BLaER1 treated with 17β-estradiol and CSF1 and Interleukin-3, amounts not matched to agents 10 nM and 100 nM (cell line): ENCODE data around the gene COPS2.

Experiments used
- H3K27ac ChIP-seq, 11 experiments: shearing (Covaris generic); formaldehyde crosslinking; 2 replicates each; pipeline ENCODE4 v1.8.1; 2022
- H3K27me3 ChIP-seq, 11 experiments: shearing (Covaris generic); formaldehyde crosslinking; 2 replicates each; pipeline ENCODE4 v1.8.1; 2022
- H3K36me3 ChIP-seq, 11 experiments: shearing (Covaris generic); formaldehyde crosslinking; 2 replicates each; pipeline ENCODE4 v1.8.1; 2022
- H3K4me1 ChIP-seq, 10 experiments: shearing (Covaris generic); formaldehyde crosslinking; 2 replicates each; pipeline ENCODE4 v1.8.1; 2022
- H3K4me2 ChIP-seq, 11 experiments: shearing (Covaris generic); formaldehyde crosslinking; 2 replicates each; pipeline ENCODE4 v1.8.1; 2022
- H3K4me3 ChIP-seq, 10 experiments: shearing (Covaris generic); formaldehyde crosslinking; 2 replicates each; pipeline ENCODE4 v1.8.1; 2022
- H3K9ac ChIP-seq, 11 experiments: shearing (Covaris generic); formaldehyde crosslinking; 2 replicates each; pipeline ENCODE4 v1.8.1; 2022
- H3K9me3 ChIP-seq, 11 experiments: shearing (Covaris generic); formaldehyde crosslinking; replicated peaks in 1 of 11; 2 replicates each; pipeline ENCODE4 v1.8.1; 2022
- H4K20me1 ChIP-seq, 11 experiments: shearing (Covaris generic); formaldehyde crosslinking; 2 replicates each; pipeline ENCODE4 v1.8.1; 2022
- Cebpa-rat ChIP-seq, 11 experiments: shearing (Covaris generic); IDR thresholded peaks; 2 replicates each; pipeline ENCODE4 v1.8.1; 2022

Gene COPS2

DNA sequence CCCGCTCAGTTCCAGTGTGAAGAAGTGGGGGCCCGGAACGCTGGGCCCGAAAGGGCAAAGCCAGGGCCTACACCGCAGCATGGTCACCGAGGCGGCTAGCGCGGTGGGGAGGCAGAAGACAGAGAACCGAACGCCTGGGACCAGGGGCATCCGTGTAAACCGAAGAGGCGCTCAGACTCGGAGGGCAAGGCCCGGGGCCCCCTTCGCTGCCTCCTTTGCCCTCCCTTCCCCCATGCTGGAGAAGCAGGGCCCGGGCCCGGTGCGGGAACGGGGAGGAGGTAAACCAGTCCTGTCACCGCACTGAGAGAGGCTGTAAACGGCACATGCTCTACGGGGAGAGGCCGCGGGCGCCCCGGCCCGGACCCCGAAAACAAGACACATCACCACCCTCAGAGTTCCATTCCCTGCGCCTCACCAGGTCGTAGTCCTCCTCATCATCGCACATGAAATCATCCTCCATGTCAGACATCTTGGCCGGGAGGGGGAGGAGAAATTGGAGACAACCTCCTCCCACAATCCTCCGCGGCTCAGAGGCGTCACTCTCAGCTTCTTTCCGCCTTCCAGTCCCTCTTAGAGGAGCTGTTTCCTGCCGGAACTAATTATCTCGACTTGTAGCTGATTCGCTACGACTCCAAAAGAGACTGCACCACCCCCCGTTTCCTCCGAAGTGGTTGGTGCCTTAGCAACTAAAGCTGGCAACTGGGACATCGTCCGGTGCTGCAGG is at the start of gene COPS2:
Gene COPS2 (minus strand): TSS at position 490 of the 724 bp plus-strand sequence. CDS start 21 bp downstream, at position 469.
- H3K27ac ChIP-seq: peak within 1 kb of the TSS; percentile 75 to 98 (median 95)
- H3K4me1 ChIP-seq: peaks cover 7 to 50% (median 32%) of the 10 kb centered on the region in 10 experiments; a peak in 19 of 20 replicates
- TF ChIP-seq Cebpa-rat (IDR thresholded peaks at IDR 0.05): no peak
- peak within 1 kb of the TSS; percentile 74 to 92 (median 85) for H3K4me2 ChIP-seq
- peaks cover 0 to 29% (median 8%) of the 10 kb centered on the region in 11 experiments; a peak in 14 of 22 replicates for H3K36me3 ChIP-seq
- H3K4me3 ChIP-seq: peak within 1 kb of the TSS; percentile 80 to 100 (median 90)
- peak within 1 kb of the TSS; percentile 91 to 99 (median 95) for H3K9ac ChIP-seq
- no peaks in the 10 kb centered on the region for H3K27me3 ChIP-seq
- H4K20me1 ChIP-seq: peaks cover 28 to 50% (median 43%) of the 10 kb centered on the region in 11 experiments; a peak in 20 of 22 replicates
- no peaks in the 10 kb centered on the region for H3K9me3 ChIP-seq

GRCh38 chr15:49200347-49200746 is 44.9 kb upstream of the COPS2 start:
- Histone ChIP-seq H4K20me1 (peaks cover 0 to 7% (median 0%) of the 10 kb centered on the region in 11 experiments; a peak in 2 of 22 replicates), H3K27ac (no peak overlapping the region), H3K27me3 (no peaks in the 10 kb centered on the region), H3K36me3 (peaks cover 27 to 51% (median 33%) of the 10 kb centered on the region in 11 experiments), H3K9me3 (peaks cover 5 to 12% (median 9%) of the 10 kb centered on the region in 11 experiments), H3K4me1 (no peaks in the 10 kb centered on the region; a peak in 1 of 20 replicates), H3K9ac (no peak overlapping the region), H3K4me3 (no peak overlapping the region), H3K4me2 (no peak overlapping the region)
- TF ChIP-seq Cebpa-rat (IDR thresholded peaks at IDR 0.05): no peak

DNA sequence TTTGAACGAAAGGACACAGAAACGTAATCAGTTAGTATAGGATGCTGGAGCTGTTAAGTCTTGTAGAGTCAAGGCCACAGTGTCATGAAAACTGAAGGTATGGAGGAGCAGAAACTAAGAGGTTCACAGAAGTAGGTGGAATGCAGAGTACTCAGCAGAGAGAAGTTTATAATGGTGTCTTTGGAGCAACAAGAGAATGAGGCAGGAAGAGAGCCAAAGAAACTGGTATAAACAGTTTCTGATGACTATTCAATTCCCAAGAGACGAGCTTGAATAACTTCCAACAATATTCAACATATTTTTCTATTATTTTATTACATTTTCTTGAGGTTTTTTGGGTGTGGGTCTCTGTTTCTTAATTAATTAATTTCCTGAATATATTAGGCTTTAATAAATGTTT is 44.3 kb upstream of the COPS2 start:
- H3K9me3 ChIP-seq: peaks cover under 1 to 6% (median 2%) of the 10 kb centered on the region in 11 experiments
- no peaks in the 10 kb centered on the region for H3K27me3 ChIP-seq
- no peak overlapping the region for H3K9ac ChIP-seq
- peaks cover 0 to 12% (median 0%) of the 10 kb centered on the region in 11 experiments; a peak in 2 of 22 replicates for H4K20me1 ChIP-seq
- no peak overlapping the region for H3K4me3 ChIP-seq
- H3K4me2 ChIP-seq: 0 out of 22 replicates have a peak overlapping the region, but pooled peaks of 1 of the 11 experiments have one; percentile 12
- no peaks in the 10 kb centered on the region; a peak in 1 of 20 replicates for H3K4me1 ChIP-seq
- TF ChIP-seq Cebpa-rat (IDR thresholded peaks at IDR 0.05): no peak
- peaks cover 21 to 44% (median 26%) of the 10 kb centered on the region in 11 experiments for H3K36me3 ChIP-seq
- H3K27ac ChIP-seq: no peak overlapping the region

DNA sequence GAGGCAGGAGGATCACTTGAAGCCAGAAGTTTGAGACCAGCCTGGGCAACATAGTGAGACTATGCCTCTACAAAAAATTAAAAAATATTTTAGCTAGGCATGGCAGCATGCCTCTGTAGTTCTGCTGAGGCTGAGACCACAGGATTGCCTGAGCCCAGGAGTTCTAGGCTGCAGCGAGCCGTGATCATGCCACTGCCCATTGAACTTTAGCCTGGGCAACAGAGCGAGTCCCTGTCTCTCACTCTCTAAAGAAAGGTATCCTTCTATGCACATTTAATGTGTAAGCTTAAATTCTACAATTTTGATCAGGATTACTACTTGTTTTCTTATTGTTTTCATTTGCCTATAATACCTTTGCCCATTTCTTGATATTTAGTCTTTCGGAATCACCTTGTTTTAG is 41.5 kb upstream of the COPS2 start:
- H3K27me3 ChIP-seq: no peaks in the 10 kb centered on the region
- H3K4me1 ChIP-seq: no peaks in the 10 kb centered on the region; a peak in 1 of 20 replicates
- TF ChIP-seq Cebpa-rat (IDR thresholded peaks at IDR 0.05): no peak
- no peak overlapping the region for H3K4me2 ChIP-seq
- H3K27ac ChIP-seq: no peak overlapping the region
- no peak overlapping the region for H3K9ac ChIP-seq
- H4K20me1 ChIP-seq: peaks cover 0 to 12% (median 0%) of the 10 kb centered on the region in 11 experiments; a peak in 2 of 22 replicates
- H3K9me3 ChIP-seq: no peaks in the 10 kb centered on the region
- no peak overlapping the region for H3K4me3 ChIP-seq
- peaks cover 0 to 16% (median 5%) of the 10 kb centered on the region in 11 experiments; a peak in 13 of 22 replicates for H3K36me3 ChIP-seq

DNA sequence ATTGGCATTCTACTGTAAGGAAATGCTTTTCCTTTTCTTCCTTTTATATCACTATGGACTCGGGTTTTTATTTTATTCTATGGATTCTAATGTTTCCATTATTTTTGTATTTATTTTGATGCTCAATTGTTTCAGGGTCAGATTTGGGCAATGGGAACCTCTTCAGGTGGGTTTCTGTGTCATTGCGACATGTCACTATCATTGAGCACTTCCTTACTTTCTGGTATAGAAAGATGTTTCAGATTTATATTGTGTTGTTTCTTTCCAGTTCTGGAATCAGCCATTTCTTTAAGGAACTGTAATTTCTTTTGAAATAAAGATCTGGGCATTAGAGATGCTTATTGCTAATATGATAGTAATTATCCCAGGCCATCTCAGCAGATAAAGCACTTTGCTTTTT is 36.5 kb upstream of the COPS2 start:
- Histone ChIP-seq H4K20me1 (peaks cover 0 to 9% (median 0%) of the 10 kb centered on the region in 11 experiments; a peak in 2 of 22 replicates), H3K9me3 (peaks cover 0 to 16% (median 0%) of the 10 kb centered on the region in 11 experiments; a peak in 4 of 22 replicates), H3K4me2 (no peak overlapping the region), H3K27me3 (no peaks in the 10 kb centered on the region), H3K4me1 (peaks cover 0 to 31% (median 0%) of the 10 kb centered on the region in 10 experiments; a peak in 5 of 20 replicates), H3K36me3 (peaks cover 0 to 16% (median 4%) of the 10 kb centered on the region in 11 experiments; a peak in 10 of 22 replicates), H3K27ac (no peak overlapping the region), H3K4me3 (no peak overlapping the region), H3K9ac (no peak overlapping the region)
- no peak for TF ChIP-seq Cebpa-rat (IDR thresholded peaks at IDR 0.05)

- H3K4me1 ChIP-seq: peaks cover 0 to 32% (median 0%) of the 10 kb centered on the region in 10 experiments; a peak in 5 of 20 replicates
- H3K4me3 ChIP-seq: no peak overlapping the region
- no peaks in the 10 kb centered on the region for H3K27me3 ChIP-seq
- no peak for TF ChIP-seq Cebpa-rat (IDR thresholded peaks at IDR 0.05)
- no peak overlapping the region for H3K9ac ChIP-seq
- no peak overlapping the region for H3K27ac ChIP-seq
- H3K36me3 ChIP-seq: peaks cover 0 to 19% (median 5%) of the 10 kb centered on the region in 11 experiments; a peak in 12 of 22 replicates
- H3K9me3 ChIP-seq: peaks cover 0 to 26% (median 8%) of the 10 kb centered on the region in 11 experiments; a peak in 12 of 22 replicates
- peaks cover 0 to 5% (median 0%) of the 10 kb centered on the region in 11 experiments; a peak in 2 of 22 replicates for H4K20me1 ChIP-seq
- H3K4me2 ChIP-seq: 0 out of 22 replicates have a peak overlapping the region, but pooled peaks of 1 of the 11 experiments have one; percentile 17
These were observed 35.2 kb upstream of the COPS2 start for GRCh38 chr15:49190586-49190985.

GRCh38 chr15:49189631-49190030 is 34.2 kb upstream of the COPS2 start:
- Histone ChIP-seq H3K27me3 (no peaks in the 10 kb centered on the region), H3K4me2 (no peak overlapping the region), H3K36me3 (peaks cover 0 to 26% (median 14%) of the 10 kb centered on the region in 11 experiments; a peak in 13 of 22 replicates), H3K4me3 (no peak overlapping the region), H4K20me1 (peaks cover 0 to 5% (median 0%) of the 10 kb centered on the region in 11 experiments; a peak in 1 of 22 replicates), H3K9me3 (peaks cover 0 to 34% (median 16%) of the 10 kb centered on the region in 11 experiments; a peak in 14 of 22 replicates), H3K4me1 (peaks cover 0 to 32% (median 0%) of the 10 kb centered on the region in 10 experiments; a peak in 5 of 20 replicates), H3K9ac (no peak overlapping the region), H3K27ac (no peak overlapping the region)
- TF ChIP-seq Cebpa-rat (IDR thresholded peaks at IDR 0.05): no peak

DNA sequence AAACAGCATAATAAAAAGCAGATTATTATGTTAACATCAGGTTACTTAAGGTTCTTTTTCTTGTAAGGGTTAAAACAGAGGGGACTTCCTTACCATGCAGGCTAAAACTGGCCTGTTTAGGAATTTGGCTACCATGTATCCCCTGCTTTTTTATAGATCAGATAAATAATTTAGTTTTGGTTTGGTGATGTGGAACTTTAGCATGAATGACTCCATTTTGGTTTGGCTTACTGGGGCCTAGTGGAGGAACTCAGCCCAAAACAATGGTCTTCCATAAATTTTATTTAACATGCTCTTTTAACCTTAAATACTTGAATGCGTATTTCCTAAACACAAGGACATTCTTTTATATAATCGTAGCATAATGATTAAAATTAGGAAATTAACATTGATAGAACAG is 33.5 kb upstream of the COPS2 start:
- peaks cover 0 to 32% (median 0%) of the 10 kb centered on the region in 10 experiments; a peak in 5 of 20 replicates for H3K4me1 ChIP-seq
- no peak overlapping the region for H3K9ac ChIP-seq
- H3K27me3 ChIP-seq: no peaks in the 10 kb centered on the region
- H3K9me3 ChIP-seq: peaks cover 0 to 34% (median 21%) of the 10 kb centered on the region in 11 experiments; a peak in 15 of 22 replicates
- no peak overlapping the region for H3K27ac ChIP-seq
- no peak for TF ChIP-seq Cebpa-rat (IDR thresholded peaks at IDR 0.05)
- H3K4me3 ChIP-seq: no peak overlapping the region
- peaks cover 0 to 26% (median 14%) of the 10 kb centered on the region in 11 experiments; a peak in 13 of 22 replicates for H3K36me3 ChIP-seq
- H4K20me1 ChIP-seq: peaks cover 0 to 5% (median 0%) of the 10 kb centered on the region in 11 experiments; a peak in 1 of 22 replicates
- H3K4me2 ChIP-seq: no peak overlapping the region
